WTC11 (cell line): ENCODE data around the gene GDAP1L1.

Experiments used
- NR2C2 ChIP-seq: sonication (generic); formaldehyde crosslinking; IDR thresholded peaks from 2 replicates; pipeline ENCODE4 v1.8.0; 2022; ENCODE audit warnings: mild to moderate bottlenecking, missing genetic modification reagents
- ZNF425 ChIP-seq: fragments of 250-450 bp; sonication (Bioruptor Pico); conservative IDR thresholded peaks from 2 replicates; pipeline ENCODE4 v1.9.0; 2021; ENCODE audit warnings: mild to moderate bottlenecking
- TF ChIP-seq, protein P1 (sequence below): fragments of 250-450 bp; sonication (Bioruptor Pico); IDR thresholded peaks from 2 replicates; pipeline ENCODE4 v1.9.0; 2021; ENCODE audit warnings: mild to moderate bottlenecking

DNA sequence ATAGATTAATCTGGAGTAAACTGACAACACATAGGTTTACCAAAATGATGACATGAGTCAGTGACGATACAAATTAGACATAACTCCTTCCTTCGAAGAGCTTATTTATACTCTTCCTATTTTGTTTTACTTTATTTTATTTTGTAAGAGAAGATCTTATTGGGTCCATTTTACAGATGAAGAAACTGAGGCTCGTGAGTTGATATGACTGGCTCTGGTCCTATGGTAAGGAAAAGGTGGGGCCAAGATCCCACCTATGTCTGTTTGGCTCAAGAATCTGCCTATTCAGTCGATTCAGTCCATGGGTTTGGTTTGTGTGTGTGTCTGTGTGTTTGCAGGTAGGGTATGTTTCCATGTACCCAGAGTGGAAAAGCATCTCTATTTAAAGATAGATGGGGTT is 81.3 kb downstream of the GDAP1L1 start:
- no peak for TF ChIP-seq NR2C2 (CRISPR knock-in tag)
- no peak for TF ChIP-seq ZNF425
- TF ChIP-seq, protein P1, sequence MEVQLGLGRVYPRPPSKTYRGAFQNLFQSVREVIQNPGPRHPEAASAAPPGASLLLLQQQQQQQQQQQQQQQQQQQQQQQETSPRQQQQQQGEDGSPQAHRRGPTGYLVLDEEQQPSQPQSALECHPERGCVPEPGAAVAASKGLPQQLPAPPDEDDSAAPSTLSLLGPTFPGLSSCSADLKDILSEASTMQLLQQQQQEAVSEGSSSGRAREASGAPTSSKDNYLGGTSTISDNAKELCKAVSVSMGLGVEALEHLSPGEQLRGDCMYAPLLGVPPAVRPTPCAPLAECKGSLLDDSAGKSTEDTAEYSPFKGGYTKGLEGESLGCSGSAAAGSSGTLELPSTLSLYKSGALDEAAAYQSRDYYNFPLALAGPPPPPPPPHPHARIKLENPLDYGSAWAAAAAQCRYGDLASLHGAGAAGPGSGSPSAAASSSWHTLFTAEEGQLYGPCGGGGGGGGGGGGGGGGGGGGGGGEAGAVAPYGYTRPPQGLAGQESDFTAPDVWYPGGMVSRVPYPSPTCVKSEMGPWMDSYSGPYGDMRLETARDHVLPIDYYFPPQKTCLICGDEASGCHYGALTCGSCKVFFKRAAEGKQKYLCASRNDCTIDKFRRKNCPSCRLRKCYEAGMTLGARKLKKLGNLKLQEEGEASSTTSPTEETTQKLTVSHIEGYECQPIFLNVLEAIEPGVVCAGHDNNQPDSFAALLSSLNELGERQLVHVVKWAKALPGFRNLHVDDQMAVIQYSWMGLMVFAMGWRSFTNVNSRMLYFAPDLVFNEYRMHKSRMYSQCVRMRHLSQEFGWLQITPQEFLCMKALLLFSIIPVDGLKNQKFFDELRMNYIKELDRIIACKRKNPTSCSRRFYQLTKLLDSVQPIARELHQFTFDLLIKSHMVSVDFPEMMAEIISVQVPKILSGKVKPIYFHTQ (CRISPR knock-in tag): no peak
